ENCODE data around the gene KDM4C.

The KDM4C gene

DNA sequence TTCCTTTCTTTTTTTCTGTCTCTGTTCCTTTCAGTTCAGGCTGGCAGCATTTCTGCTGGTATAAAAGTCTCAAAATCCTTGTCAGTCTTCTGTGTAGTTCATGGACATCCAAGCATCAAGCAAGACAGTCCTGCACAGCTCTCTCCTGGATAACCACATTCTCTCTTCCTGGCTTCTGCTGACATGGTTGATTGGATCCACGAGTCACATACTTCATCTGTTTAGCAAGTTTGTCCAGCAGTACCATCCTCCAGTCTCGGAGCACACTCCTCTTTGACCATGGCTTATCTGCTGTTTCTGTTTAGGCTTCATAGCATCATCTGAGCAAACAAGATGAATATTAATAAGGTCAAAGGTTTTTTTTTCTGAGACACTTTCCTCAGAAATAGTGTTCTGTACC is 220.8 kb downstream of the KDM4C start:
- no peak for DNase-seq (ENCODE audit: low read depth in 2 of 2)
- H3K4me3 ChIP-seq (replicated peaks in 1 of 2; ENCODE audit: low read depth in 2 of 2, low read length in 2 of 2), result no peak overlapping the region
- TF ChIP-seq, protein P1, sequence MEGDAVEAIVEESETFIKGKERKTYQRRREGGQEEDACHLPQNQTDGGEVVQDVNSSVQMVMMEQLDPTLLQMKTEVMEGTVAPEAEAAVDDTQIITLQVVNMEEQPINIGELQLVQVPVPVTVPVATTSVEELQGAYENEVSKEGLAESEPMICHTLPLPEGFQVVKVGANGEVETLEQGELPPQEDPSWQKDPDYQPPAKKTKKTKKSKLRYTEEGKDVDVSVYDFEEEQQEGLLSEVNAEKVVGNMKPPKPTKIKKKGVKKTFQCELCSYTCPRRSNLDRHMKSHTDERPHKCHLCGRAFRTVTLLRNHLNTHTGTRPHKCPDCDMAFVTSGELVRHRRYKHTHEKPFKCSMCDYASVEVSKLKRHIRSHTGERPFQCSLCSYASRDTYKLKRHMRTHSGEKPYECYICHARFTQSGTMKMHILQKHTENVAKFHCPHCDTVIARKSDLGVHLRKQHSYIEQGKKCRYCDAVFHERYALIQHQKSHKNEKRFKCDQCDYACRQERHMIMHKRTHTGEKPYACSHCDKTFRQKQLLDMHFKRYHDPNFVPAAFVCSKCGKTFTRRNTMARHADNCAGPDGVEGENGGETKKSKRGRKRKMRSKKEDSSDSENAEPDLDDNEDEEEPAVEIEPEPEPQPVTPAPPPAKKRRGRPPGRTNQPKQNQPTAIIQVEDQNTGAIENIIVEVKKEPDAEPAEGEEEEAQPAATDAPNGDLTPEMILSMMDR (IDR thresholded peaks at IDR 0.05; ENCODE audit: low read depth, low read length), result no peak

DNA sequence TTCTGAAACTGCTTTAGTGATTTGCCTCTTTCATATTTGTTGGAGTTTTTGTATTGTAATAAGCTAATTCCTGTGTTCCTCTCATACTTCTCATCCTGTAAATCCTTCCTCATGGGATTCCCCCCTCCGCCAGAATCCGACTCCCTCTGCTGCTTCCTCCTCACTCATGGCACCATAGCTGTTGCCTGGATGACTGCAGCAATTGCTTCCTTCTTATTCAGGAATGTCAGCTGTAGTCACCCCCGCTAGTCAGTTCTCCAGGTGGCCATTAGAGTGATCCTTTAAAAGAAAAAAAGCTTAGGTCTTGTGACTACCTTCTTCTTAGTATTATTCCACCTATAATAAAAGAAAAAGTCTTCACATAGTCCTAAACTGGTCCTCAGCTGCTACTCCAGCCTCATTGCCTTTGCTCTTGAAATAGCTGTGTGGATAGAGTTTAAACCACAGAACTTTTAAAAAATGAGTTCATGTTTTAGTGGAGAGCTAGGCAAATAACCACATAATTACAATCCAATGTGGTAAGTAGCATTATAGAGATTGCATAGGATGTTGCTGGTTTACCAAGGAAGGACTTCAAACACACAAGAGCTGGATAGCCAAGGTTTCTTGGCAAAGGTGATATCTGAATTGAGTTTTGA is 227.3 kb downstream of the KDM4C start:
- DNase-seq (ENCODE audit: low read depth in 2 of 2), result no peak
- TF ChIP-seq, protein P1 (IDR thresholded peaks at IDR 0.05; ENCODE audit: low read depth, low read length), result no peak
- H3K4me3 ChIP-seq (replicated peaks in 1 of 2; ENCODE audit: low read depth in 2 of 2, low read length in 2 of 2), result no peak overlapping the region

DNA sequence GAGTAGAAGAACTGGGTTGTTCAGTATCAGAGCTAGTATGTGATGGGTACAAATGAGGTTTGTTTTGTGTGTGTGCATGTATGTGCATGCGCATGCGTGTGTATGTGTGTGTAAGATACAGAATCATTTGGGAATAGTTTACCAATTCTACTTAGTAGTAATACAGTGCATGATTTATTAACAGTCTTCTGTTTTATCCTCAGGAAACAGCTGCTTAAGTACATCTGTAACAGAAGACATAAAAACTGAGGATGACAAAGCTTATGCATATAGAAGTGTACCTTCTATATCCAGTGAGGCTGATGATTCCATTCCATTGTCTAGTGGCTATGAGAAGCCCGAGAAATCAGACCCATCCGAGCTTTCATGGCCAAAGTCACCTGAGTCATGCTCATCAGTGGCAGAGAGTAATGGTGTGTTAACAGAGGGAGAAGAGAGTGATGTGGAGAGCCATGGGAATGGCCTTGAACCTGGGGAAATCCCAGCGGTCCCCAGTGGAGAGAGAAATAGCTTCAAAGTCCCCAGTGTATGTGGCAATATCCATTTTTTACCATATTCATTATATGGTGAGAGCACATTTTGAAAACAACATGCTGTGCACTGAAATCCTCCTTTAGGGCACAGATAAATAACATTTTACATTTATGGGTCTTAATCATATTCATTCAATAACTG is 228.5 kb downstream of the KDM4C start:
- no peak overlapping the region for H3K4me3 ChIP-seq (replicated peaks in 1 of 2; ENCODE audit: low read depth in 2 of 2, low read length in 2 of 2)
- DNase-seq (ENCODE audit: low read depth in 2 of 2), result no peak
- TF ChIP-seq, protein P1 (IDR thresholded peaks at IDR 0.05; ENCODE audit: low read depth, low read length), result no peak

DNA sequence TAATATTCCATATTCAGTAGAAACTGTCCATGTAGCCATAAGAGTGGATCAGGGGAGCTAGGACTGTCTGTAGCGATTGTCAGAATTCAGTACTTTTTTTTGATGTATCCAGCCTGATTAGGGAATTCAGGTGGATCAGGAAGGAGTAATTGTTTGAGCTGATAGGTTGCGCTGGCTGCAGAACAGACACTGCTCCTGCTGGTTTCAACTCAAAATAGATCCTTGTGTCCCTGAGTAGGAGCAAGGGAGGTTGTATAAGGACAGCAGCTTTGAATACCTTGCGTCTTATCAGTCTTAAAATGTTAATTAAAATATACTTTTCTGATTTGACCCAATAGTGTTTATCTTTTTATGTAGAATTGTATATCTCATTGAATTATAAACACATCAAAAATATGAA is 229.6 kb downstream of the KDM4C start:
- TF ChIP-seq, protein P1 (IDR thresholded peaks at IDR 0.05; ENCODE audit: low read depth, low read length), result no peak
- no peak overlapping the region for H3K4me3 ChIP-seq (replicated peaks in 1 of 2; ENCODE audit: low read depth in 2 of 2, low read length in 2 of 2)
- no peak for DNase-seq (ENCODE audit: low read depth in 2 of 2)

DNA sequence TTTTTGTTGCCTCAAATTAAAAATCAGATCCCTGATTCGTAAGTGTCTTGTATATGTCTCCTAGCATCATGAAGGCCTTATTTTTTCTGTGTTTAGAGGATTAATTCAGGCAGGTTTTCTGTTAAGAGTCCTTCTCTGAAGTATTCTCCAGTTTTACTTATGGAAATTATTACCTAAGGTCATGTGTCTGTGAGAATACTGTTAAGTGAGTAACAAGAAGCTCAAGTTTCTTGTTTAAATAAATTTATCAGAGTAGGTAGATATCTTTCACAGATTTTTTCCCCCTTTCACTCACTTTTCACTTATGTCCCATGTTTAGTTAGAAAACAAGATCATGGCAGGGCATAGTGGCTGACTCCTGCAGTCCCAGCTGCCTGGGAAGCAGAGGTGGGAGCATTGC is 233.6 kb downstream of the KDM4C start:
- no peak overlapping the region for H3K4me3 ChIP-seq (replicated peaks in 1 of 2; ENCODE audit: low read depth in 2 of 2, low read length in 2 of 2)
- DNase-seq (ENCODE audit: low read depth in 2 of 2), result no peak
- TF ChIP-seq, protein P1 (IDR thresholded peaks at IDR 0.05; ENCODE audit: low read depth, low read length), result no peak

DNA sequence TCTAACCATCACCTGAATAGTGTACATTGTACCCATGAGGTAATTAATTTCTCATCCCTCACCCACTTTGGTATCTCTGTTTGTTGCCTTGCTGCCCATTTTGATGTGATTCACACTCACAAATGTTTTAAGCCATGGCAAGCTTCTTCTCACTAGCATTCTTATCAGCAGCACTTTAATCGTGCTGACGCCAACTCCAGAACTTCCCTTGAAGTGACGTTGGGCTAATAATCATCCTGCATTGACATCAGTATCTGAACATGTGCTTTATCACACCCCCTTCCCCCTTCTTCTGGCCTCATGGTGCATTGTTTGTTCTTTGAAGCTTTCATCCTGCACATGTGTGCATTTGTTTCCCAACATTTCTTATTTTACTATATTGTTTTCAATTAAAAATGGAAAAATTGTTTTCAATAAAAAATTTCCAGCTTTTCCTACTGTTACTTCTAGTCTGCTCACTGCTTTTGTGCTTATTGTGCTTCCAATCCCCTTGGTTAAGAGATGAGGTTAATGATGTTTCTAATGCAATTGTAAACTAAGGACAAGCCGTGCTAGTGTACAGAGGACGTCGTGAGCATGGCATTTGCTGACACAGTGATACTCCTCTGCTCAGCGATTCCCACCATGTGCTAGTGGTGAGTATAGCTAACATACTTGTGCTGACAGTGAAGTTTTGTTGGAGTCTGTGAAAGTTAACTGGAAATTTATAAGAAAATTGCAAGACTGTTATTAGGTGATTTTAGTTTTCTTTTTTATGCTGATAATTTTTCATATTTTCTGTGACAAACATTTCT is 238.5 kb downstream of the KDM4C start:
- no peak overlapping the region for H3K4me3 ChIP-seq (replicated peaks in 1 of 2; ENCODE audit: low read depth in 2 of 2, low read length in 2 of 2)
- TF ChIP-seq, protein P1 (IDR thresholded peaks at IDR 0.05; ENCODE audit: low read depth, low read length), result no peak
- peak in 1 of 2 donors; percentile 14 for DNase-seq (ENCODE audit: low read depth in 2 of 2)
